KOPT-K1 (cell line): ENCODE data around the gene SEPTIN3.

Experiments
- H3K27ac ChIP-seq: fragments of 200-600 bp; sonication (generic); 2 replicates; pipeline ENCODE4 v1.5.1; 2016; ENCODE audit warnings: antibody characterized with exemption, mild to moderate bottlenecking, low read depth, low read length; ENCODE audit not compliant: poor library complexity, severe bottlenecking
- H3K36me3 ChIP-seq: fragments of 200-600 bp; sonication (generic); 2 replicates; pipeline ENCODE4 v1.5.1; 2017; ENCODE audit warnings: antibody characterized with exemption, mild to moderate bottlenecking, low read length, moderate library complexity; ENCODE audit not compliant: insufficient read depth
- H3K9me3 ChIP-seq: fragments of 200-600 bp; sonication (generic); 2 replicates; pipeline ENCODE4 v1.5.1; 2017; ENCODE audit warnings: antibody characterized with exemption, low read length, mild to moderate bottlenecking; ENCODE audit not compliant: insufficient read depth, poor library complexity, severe bottlenecking

Gene SEPTIN3

DNA sequence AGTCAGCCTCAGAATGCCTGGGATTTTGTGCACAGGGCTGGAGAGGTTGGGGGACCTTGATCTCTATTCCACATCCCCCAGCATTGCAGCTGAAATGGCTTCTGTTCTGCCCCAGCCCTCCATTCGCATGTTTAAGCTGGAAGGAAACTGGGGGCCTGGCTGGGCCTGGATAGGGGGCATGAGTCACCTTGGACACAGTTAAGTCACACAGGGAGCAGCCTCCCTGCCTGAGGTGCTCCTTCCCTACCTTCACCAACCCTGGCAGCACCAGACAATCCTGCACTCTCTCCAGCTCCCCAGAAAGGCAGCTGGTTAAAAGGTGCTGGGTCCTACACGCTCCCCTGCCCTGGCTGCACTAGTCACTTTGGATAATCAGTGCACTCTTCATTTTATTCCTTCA is 16.5 kb upstream of the SEPTIN3 start:
- Histone ChIP-seq H3K27ac (no peak overlapping the region), H3K36me3 (no peaks in the 10 kb centered on the region), H3K9me3 (no peaks in the 10 kb centered on the region)

DNA sequence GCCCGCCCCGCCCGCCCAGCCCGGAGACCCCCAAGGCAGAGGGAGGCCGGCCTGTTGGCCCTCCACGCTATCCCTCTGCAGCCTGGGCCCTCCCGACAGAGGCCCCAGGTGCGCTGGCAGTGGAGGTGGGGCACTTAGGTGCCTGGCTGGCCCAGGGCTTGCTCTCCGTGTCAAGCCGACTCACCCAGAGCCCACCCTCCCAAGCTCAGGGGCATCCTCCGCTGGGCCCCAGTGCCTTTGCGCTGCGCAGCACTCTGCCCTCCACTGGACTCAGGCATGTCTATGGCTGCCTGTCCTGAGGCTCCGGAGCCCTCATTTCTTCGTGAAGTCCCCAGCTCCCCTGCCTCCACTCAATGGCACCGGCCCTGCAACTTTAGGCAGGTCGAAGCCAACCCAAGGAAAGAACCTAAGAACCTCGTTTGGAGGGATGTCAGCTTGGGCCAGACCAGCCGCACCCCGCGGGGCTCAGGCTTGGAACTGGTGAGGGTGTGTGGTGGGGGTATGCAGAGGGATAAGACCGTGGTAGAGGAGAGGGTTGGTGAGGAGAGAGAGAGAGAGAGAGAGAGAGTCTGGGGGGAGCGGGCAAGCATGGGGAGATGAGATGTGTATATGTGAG is 11.2 kb upstream of the SEPTIN3 start:
- Histone ChIP-seq H3K27ac (no peak overlapping the region), H3K9me3 (no peaks in the 10 kb centered on the region), H3K36me3 (no peaks in the 10 kb centered on the region)

DNA sequence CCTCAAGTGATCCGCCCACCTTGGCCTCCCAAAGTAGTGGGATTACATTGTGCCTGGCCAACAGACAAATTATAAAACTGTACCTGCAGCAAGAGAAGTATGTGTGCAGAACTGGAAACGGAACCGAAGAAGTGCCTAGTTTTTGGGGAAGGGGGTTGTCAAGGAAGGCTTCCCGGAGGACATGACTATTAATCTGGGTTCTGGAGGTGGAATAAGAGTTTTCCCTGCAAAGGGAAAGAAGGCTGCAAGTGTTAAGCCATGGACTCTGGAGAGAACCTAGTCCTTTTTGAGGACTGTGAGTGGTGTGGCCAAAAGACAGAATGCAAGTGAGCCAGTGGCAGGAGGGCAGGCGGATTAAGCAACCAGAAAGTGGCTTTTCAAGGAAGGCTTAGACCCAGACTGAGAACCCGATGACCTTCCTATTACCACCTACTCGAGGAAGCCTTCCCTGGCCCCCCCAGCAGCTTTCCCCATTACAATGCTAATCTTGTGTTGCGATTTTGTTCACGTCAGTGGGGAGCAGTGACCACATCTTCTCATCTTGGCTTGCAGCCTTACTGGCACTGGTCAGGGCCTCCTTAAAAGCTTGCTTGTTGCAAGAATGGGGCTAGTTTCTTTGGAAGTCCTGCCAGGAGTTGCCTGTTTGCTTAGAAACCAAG is 5.7 kb upstream of the SEPTIN3 start:
- Histone ChIP-seq H3K9me3 (no peaks in the 10 kb centered on the region), H3K36me3 (no peaks in the 10 kb centered on the region), H3K27ac (no peak overlapping the region)

DNA sequence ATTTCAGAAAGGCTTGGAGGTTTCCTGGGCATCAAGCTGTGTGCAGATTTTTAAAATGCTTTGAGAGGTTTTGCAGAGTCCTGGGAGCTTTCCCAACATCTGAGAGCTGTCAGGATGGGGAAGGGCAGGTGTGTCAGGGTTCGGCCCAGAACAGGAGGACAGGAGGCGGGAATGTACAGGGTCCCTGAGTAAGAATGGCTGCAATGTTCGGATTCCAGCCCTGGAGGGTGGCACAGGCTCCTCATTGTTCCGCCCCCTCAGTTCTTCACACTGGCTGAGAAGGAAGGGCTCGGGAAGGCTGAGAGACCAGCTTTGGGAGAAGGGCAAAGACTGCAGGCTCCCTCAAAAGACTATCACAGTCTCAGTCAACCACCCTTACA is 5.1 kb upstream of the SEPTIN3 start:
- Histone ChIP-seq H3K9me3 (no peaks in the 10 kb centered on the region), H3K36me3 (no peaks in the 10 kb centered on the region), H3K27ac (no peak overlapping the region)

DNA sequence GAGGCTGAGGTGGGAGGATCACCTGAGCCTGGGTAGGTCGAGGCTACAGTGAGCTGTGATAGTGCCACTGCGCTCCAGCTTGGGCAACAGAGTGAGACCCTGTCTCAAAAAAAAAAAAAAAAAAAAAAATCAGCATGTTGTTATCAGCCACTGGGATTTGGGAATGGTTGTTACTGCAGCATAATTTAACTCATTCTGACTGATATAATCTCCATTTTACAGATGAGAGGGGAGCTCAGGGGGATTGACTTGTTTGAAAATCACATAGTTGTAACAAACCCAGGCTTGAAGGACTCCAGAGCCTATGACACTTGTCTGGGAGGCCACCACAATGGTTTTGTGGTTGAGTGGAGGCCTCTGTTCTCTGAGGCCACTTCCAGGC is 3.0 kb upstream of the SEPTIN3 start:
- no peaks in the 10 kb centered on the region for H3K36me3 ChIP-seq

DNA sequence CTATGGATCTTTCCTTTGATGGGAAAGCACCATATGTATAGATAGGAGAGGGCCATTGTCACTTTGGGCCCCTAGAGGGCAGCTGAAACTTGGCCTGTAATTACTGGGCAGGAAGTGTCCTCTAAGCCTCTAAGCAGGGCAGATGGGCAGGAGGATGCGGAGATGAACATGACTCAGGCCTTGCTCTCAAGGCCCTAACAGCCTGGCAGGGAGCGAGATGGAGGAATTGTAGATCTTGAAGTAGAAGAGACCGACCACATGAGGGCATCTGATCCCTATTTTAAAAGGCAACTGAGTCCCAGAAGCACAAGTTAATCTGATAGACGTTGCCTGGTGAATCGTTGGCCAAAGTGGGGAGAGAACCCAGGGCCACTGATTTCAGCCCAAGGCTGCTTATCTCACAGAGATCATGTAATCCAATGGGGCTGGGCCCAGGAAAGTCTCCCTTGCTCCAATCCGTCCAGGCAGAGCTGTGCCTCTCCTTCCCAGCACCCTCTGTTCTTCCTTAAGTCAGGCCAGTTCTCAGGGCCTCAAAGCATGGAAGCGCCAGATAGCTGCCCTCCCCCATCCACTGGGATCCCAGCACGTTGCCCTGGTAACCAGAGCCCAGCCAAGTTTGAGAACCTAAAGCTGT is 2.5 kb upstream of the SEPTIN3 start:
- H3K9me3 ChIP-seq = no peaks in the 10 kb centered on the region
- H3K27ac ChIP-seq = no peak overlapping the region
- no peaks in the 10 kb centered on the region for H3K36me3 ChIP-seq

More for the DNA sequence above, 3.0 kb upstream of the SEPTIN3 start:
- H3K9me3 ChIP-seq = no peaks in the 10 kb centered on the region
- no peak overlapping the region for H3K27ac ChIP-seq

DNA sequence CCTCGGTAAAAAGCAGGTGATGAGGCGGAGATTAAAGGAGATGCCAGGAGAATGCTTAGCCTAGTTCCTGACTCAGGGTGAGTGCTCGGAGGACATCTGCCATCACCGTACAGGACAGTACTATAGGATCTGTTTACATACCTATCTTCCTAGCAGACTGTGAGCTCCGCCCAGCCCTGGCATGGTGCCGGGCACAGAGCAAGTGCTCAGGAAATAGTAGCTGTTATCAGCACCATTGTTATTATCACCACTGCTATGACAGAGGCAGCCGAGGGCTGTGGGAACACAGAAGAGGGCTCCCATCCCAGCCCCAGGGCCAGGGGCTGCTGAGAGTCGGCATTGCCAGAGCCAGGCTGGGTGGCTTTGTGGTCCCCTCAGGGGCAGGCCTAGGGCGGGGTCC is 642 bp upstream of the SEPTIN3 start:
- H3K27ac ChIP-seq = no peak overlapping the region

DNA sequence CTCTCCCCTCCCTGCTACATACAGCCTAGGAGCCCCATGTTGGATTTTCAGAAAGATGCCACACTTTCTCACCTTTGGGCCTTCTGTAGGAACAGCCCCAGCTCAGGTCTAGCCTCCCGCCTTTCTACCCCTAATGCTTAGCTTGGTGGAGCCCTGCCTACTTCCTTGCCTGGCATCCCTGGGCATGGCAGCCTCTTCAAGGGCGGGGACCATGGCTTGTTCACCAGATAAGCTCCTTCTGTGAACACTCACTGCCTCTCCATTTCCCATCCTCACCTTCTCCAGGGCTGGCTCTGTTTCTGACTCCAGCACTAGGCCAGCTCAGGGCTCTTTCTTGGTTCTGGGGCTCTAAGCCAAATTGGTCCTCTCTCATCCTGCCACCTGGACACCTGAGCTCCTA is 1.4 kb downstream of the SEPTIN3 start:
- Histone ChIP-seq H3K27ac (no peak overlapping the region), H3K9me3 (no peaks in the 10 kb centered on the region), H3K36me3 (no peaks in the 10 kb centered on the region)

More for the DNA sequence above, 642 bp upstream of the SEPTIN3 start:
- Histone ChIP-seq H3K36me3 (no peaks in the 10 kb centered on the region), H3K9me3 (no peaks in the 10 kb centered on the region)

DNA sequence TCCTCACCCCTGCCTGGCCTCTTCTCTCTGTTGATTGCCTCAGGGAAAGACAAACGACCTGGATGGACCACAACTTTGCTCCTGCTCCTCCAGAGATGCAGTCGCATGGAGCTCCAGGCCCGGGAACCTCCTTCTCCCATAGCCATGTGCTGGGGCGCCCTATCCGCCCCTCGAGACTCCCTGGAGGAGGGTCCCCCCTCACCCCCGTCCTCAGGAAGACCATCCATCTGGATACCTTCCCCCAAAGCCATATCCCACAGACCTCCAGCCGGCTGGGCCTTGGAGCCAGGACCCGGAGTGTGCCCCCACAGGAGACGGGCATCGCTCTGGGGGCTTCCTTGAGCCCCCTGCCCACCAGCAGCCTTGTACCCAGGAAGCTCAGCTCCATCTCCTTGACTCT is 2.2 kb downstream of the SEPTIN3 start:
- H3K27ac ChIP-seq = no peak overlapping the region
- H3K36me3 ChIP-seq = no peaks in the 10 kb centered on the region
- H3K9me3 ChIP-seq = no peaks in the 10 kb centered on the region

DNA sequence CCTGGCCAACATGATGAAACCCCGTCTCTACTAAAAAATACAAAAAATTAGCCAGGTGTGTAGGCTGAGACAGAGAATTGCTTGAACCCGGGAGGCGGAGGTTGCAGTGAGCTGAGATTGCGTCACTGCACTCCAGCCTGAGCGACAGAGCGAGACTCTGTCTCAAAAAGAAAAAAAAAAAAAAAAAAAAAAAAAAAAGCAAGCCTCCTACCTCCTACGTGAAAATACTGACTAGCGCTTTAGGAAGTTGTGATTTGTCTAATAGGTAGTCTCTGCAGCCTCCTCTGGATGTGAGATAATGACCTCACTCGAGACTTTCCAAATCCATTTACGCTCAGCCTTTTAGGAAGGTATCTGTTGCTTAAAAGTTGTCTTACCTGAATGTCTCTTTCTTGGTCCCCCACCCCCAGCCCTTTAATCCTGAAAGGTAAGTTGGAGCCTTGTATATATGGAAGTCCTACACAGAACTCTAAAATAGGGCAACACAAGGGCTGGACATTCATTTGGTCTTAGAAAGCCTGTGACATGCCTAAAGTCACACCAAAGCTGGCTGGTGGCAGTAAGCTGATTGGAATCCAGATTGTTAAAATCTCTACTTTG is 5.5 kb downstream of the SEPTIN3 start:
- Histone ChIP-seq H3K9me3 (no peaks in the 10 kb centered on the region), H3K27ac (no peak overlapping the region), H3K36me3 (no peaks in the 10 kb centered on the region)

DNA sequence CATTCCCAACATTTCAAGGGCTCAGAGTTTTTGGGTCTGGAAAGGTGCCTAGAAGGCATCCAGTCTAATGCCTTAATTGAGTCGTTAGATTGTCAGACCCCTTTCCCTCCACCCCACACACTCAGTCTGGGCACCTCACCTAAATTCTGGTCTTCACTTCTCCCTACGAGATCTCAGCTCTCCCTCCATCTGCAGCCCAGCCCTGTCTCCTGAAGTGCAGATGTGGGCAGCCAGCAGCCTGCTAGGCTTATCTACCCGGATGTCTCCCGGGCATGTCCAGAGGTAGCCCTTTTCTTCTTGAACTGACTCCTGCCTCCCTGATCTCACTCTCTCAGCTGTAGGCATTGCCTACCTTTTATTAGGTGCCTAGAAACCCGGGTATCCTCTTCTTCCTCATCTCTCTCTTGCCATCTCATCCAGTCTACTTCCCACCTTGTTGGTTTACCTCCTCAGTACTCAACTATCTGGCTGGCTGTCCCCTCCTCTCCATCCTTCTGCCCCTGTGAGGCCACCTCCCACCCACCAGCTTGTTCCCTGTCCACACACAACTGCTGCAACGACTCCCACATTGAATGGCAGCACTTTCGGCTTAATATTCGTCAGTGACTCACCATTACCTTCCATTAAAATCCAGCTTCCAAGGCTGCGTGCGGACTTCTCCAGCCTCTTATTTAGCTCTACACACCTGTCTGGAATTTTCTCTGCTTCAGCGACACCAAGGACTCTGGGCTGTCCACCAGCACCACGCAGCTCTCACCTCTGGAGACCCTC is 6.2 kb downstream of the SEPTIN3 start:
- Histone ChIP-seq H3K36me3 (no peaks in the 10 kb centered on the region), H3K9me3 (no peaks in the 10 kb centered on the region)

DNA sequence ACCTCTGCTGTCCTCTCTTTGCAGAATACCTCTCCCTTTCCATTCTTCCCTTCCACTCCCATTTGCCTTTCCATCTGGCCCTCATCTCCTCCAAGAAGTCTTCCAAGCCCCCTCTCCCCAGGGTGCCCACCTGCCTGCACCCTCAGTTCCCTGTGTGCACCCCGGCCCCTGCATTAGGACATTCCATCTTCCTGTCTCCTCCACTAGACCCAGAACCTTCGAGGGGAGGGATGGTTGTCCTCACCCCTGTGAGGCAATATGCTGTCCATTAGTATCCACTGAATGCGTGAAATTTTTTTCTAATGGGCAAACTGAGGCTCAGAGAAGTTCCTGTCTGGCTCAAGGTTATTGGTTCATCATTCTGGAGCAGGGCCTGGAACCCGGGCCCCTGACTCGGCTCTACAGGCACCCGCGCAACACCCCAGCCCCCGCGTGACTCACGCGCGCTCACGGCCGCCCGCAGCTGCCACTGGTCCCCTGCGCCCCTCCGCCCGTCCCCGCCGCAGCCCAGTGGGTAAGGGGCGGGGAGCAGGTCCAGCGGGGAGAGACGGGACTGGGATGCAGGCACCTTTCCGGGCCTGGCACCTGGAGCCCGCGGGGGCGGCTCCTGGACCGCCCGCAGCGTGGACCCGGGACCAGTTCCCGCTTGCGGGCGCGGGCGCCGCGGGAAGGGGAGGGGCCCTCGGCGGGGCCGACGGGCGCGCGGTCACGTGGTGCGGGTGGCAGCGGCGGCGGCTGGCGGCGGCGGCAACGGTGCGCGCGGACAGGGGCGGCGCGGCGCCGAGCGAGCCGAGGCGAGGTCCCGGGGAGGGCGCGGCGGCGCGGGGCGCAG is 7.0 kb downstream of the SEPTIN3 start:
- no peak overlapping the region for H3K27ac ChIP-seq
- no peaks in the 10 kb centered on the region for H3K9me3 ChIP-seq
- H3K36me3 ChIP-seq = no peaks in the 10 kb centered on the region

More for the DNA sequence above, 6.2 kb downstream of the SEPTIN3 start:
- no peak overlapping the region for H3K27ac ChIP-seq

DNA sequence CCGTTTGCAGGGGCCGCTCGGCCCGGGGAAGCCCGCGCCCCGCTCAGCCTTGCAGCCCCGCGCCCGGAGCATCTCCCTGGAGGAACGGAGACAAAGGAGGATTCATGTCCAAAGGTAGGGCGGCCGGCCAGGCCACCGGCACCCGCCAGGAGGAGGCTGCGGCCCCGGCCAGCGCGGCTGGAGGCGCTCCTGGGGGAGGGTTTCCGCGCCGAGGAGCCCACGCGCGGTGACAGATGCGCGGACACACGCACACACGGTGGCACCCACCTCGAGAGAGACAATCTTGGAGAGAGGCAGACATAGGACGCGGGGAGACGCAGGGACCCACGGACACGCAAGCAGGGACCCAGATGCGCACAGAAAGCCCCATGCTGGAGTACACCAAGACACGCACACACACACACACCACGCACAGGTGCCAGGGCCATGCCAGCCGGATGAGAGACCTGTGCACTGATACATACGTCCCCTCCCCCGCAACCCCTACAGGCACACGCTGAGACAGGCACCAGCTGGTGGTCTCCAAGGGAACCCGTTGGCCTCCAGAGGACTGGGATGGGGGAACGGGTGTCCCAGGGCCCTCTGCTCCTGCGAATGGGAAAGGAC is 7.8 kb downstream of the SEPTIN3 start:
- H3K9me3 ChIP-seq = no peaks in the 10 kb centered on the region
- no peak overlapping the region for H3K27ac ChIP-seq
- no peaks in the 10 kb centered on the region for H3K36me3 ChIP-seq

DNA sequence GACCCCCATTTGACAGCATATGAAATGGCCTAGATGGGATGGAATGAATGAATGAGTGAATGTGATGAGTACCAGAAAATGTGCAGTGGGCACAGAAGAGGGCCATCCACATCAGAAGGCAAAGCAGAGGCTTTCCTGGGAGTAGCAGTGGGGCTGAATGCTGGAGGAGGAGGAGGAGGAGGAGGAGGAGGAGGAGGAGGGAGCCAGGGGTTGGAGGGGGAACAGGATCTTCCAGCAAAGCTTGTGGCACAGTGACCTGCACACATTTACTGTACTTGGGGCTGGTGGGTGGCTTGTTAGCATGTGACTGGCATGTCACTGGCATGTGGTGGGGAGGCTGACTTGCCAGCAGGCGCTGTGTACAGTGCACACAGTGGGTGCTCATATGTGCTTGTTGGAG is 9.5 kb downstream of the SEPTIN3 start:
- Histone ChIP-seq H3K9me3 (no peaks in the 10 kb centered on the region), H3K27ac (no peak overlapping the region), H3K36me3 (no peaks in the 10 kb centered on the region)
